DMS 273 (cell line): Measurements from ENCODE around the gene PCCA.
"Not testable (repeated sequence)": the region's sequence is repeated elsewhere in the genome, so short reads cannot be mapped to it uniquely, and the experiment has no call there.

Source experiments
- DNase-seq: peaks from one replicate; lab custom pipeline; 2025; ENCODE audit not compliant: unreplicated experiment; lab: John Stamatoyannopoulos, UW

The PCCA gene

GRCh38 chr13:100565286-100565685 lies 476.4 kb downstream of the PCCA start:
- DNase-seq = no peak

GRCh38 chr13:100566543-100566942 lies 477.6 kb downstream of the PCCA start:
- no peak for DNase-seq

- DNase-seq = peak; percentile 81
These were observed 484.2 kb downstream of the PCCA start for GRCh38 chr13:100573121-100573520.

- DNase-seq = not testable (repeated sequence)
These were observed 488.3 kb downstream of the PCCA start for GRCh38 chr13:100577239-100577638.
